IPS-NIHi11 (cell line): ENCODE measurements around the gene MBD5.
"Not testable (repeated sequence)": the region's sequence is repeated elsewhere in the genome, so short reads cannot be mapped to it uniquely, and the experiment has no call there.

Source experiments
- DNase-seq: peaks from one replicate; pipeline ENCODE4 v3.0.0; 2012; ENCODE audit warnings: mixed read lengths, low spot score

MBD5 gene

GRCh38 chr2:148021059-148021861, at the start of gene MBD5:
Gene MBD5, plus strand, starts transcription at chr2:148021091.
- DNase-seq: peak; percentile 81

- DNase-seq: no peak
Measured at GRCh38 chr2:147976102-147976501, 44.8 kb upstream of the MBD5 start.

- no peak for DNase-seq
Measured at GRCh38 chr2:147977679-147978078, 43.2 kb upstream of the MBD5 start.

- DNase-seq: no peak
Measured at GRCh38 chr2:147980940-147981528, 39.9 kb upstream of the MBD5 start.

- DNase-seq: no peak
Measured at GRCh38 chr2:147989102-147989501, 31.8 kb upstream of the MBD5 start.

- peak; percentile 38 for DNase-seq
Measured at GRCh38 chr2:147989809-147990403, 31.0 kb upstream of the MBD5 start.

- DNase-seq: not testable (repeated sequence)
Measured at GRCh38 chr2:147994965-147995364, 25.9 kb upstream of the MBD5 start.

- no peak for DNase-seq
Measured at GRCh38 chr2:147996828-147997227, 24.1 kb upstream of the MBD5 start.

- no peak for DNase-seq
Measured at GRCh38 chr2:147998203-147998602, 22.7 kb upstream of the MBD5 start.

GRCh38 chr2:147999126-147999525, 21.8 kb upstream of the MBD5 start:
- DNase-seq: no peak

- no peak for DNase-seq
Measured at GRCh38 chr2:148000095-148000494, 20.8 kb upstream of the MBD5 start.

- DNase-seq: not testable (repeated sequence)
Measured at GRCh38 chr2:148002420-148002819, 18.5 kb upstream of the MBD5 start.

- DNase-seq: peak; percentile 16
Measured at GRCh38 chr2:148006249-148007007, 14.5 kb upstream of the MBD5 start.

- DNase-seq: no peak
Measured at GRCh38 chr2:148007219-148007900, 13.5 kb upstream of the MBD5 start.

- DNase-seq: not testable (repeated sequence)
Measured at GRCh38 chr2:148008411-148008810, 12.5 kb upstream of the MBD5 start.

GRCh38 chr2:148013876-148014275, 7.0 kb upstream of the MBD5 start:
- DNase-seq: no peak

- DNase-seq: no peak
Measured at GRCh38 chr2:148014616-148015015, 6.3 kb upstream of the MBD5 start.

- DNase-seq: peak; percentile 99
Measured at GRCh38 chr2:148020111-148021058, 506 bp upstream of the MBD5 start, which contains the start of gene ORC4. Gene ORC4, minus strand, starts transcription at chr2:148020737. Its CDS starts 44,779 bp downstream, at chr2:147975958.

GRCh38 chr2:148021886-148022285, 995 bp downstream of the MBD5 start:
- DNase-seq: no peak

- DNase-seq: no peak
Measured at GRCh38 chr2:148022351-148022750, 1.5 kb downstream of the MBD5 start.

GRCh38 chr2:148022882-148023281, 2.0 kb downstream of the MBD5 start:
- no peak for DNase-seq
